Mesendoderm (in vitro differentiated cells): ENCODE results near the gene TIMP1.

ENCODE experiments used
- DNase-seq: peaks from one replicate; pipeline ENCODE4 v3.0.0; 2013
- H2AK5ac ChIP-seq: 2 replicates; pipeline ENCODE4 v1.6.1; 2013; ENCODE audit warnings: low read length, inconsistent platforms
- H2BK120ac ChIP-seq: 2 replicates; pipeline ENCODE4 v1.6.1; 2013; ENCODE audit warnings: low read depth, mild to moderate bottlenecking, low read length, moderate library complexity, mixed read lengths
- H2BK15ac ChIP-seq: replicated peaks from 2 replicates; pipeline ENCODE4 v1.6.1; 2013; ENCODE audit warnings: low read depth, mild to moderate bottlenecking, moderate library complexity
- H2BK5ac ChIP-seq: 2 replicates; pipeline ENCODE4 v1.6.1; 2013; ENCODE audit warnings: low read length, inconsistent platforms
- H3K18ac ChIP-seq: 2 replicates; pipeline ENCODE4 v1.6.1; 2013; ENCODE audit warnings: mild to moderate bottlenecking, low read length, mixed read lengths
- H3K23ac ChIP-seq: one replicate; pipeline ENCODE4 v1.6.1; 2013; ENCODE audit warnings: low read length
- H3K27ac ChIP-seq: 2 replicates; pipeline ENCODE4 v1.5.1; 2013; ENCODE audit warnings: low read depth, mild to moderate bottlenecking, inconsistent platforms, low read length, moderate library complexity
- H3K27me3 ChIP-seq: 2 replicates; pipeline ENCODE4 v1.6.1; 2013; ENCODE audit warnings: low read length, control low read depth, mild to moderate bottlenecking, inconsistent platforms; ENCODE audit not compliant: insufficient read depth, poor library complexity
- H3K36me3 ChIP-seq: 2 replicates; pipeline ENCODE4 v1.6.1; 2013; ENCODE audit warnings: low read length, inconsistent platforms; ENCODE audit not compliant: control insufficient read depth, insufficient read depth
- H3K4ac ChIP-seq: one replicate; pipeline ENCODE4 v1.6.1; 2013; ENCODE audit warnings: low read depth, mild to moderate bottlenecking, low read length, moderate library complexity
- H3K4me1 ChIP-seq: 2 replicates; pipeline ENCODE4 v1.6.1; 2013; ENCODE audit warnings: low read depth, low read length, inconsistent platforms; ENCODE audit not compliant: control insufficient read depth
- H3K4me2 ChIP-seq: 2 replicates; pipeline ENCODE4 v1.6.1; 2013; ENCODE audit warnings: low read length
- H3K4me3 ChIP-seq: 2 replicates; pipeline ENCODE4 v1.5.1; 2013; ENCODE audit warnings: mild to moderate bottlenecking, low read length
- H3K56ac ChIP-seq: one replicate; pipeline ENCODE4 v1.6.1; 2013; ENCODE audit warnings: low read length
- H3K79me1 ChIP-seq: 2 replicates; pipeline ENCODE4 v1.6.1; 2013; ENCODE audit warnings: low read length, inconsistent platforms
- H3K79me2 ChIP-seq: 2 replicates; pipeline ENCODE4 v1.6.1; 2013; ENCODE audit warnings: mild to moderate bottlenecking, low read length; ENCODE audit not compliant: control insufficient read depth, insufficient read depth
- H3K9ac ChIP-seq: 2 replicates; pipeline ENCODE4 v1.6.1; 2013; ENCODE audit warnings: low read length, inconsistent platforms
- H4K5ac ChIP-seq: one replicate; pipeline ENCODE4 v1.6.1; 2013; ENCODE audit warnings: low read length
- H4K8ac ChIP-seq: one replicate; pipeline ENCODE4 v1.6.1; 2013; ENCODE audit warnings: low read depth, mild to moderate bottlenecking, control low read depth, low read length, moderate library complexity
- WGBS: extraction: QIAGEN DNeasy Blood & Tissue Kit; methylation state at CpG from one replicate; pipeline ENCODE4 v1.1.7; 2013; ENCODE audit warnings: low lambda C conversion rate, missing lambda C conversion rate; ENCODE audit not compliant: insufficient coverage; ENCODE audit errors: extremely low coverage; 5-methylcytosine and 5-hydroxymethylcytosine counted together

TIMP1 gene

GRCh38 chrX:47610511-47610910, 28.3 kb downstream of the TIMP1 start:
- Histone ChIP-seq H4K5ac (no peak overlapping the region), H3K79me2 (no peaks in the 10 kb centered on the region), H4K8ac (no peak overlapping the region), H3K4ac (no peak overlapping the region), H3K23ac (no peak overlapping the region), H2AK5ac (no peak overlapping the region), H2BK120ac (no peak overlapping the region), H3K79me1 (no peaks in the 10 kb centered on the region), H2BK15ac (no peak overlapping the region), H3K4me3 (no peak overlapping the region), H3K9ac (no peak overlapping the region), H3K18ac (no peak overlapping the region), H3K36me3 (no peaks in the 10 kb centered on the region), H3K4me2 (no peak overlapping the region), H3K27me3 (no peaks in the 10 kb centered on the region), H3K27ac (no peak overlapping the region), H2BK5ac (no peak overlapping the region), H3K4me1 (peaks cover 2% of the 10 kb centered on the region), H3K56ac (no peak overlapping the region)
- no CpG with 5 or more reads among the region's 4 CpGs for WGBS
- DNase-seq = no peak

DNA sequence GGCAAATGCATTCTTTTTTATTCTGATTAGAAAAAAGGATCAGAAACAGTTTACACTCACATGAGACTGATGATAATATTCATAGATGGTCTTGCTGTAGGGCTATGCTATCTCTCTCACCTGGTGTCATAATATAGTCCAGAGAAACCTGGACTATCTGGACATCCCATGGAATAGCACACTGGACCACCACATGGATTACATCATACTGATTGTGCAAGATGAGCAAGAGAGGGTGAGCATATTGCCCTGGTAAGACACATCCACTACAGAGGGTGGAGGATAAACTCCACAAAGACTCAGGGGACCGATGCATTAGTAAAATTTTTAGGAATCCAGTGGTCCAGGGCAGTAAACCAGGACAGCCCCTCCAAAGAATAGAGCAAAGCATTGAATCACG, 29.3 kb downstream of the TIMP1 start:
- H3K4ac ChIP-seq = no peak overlapping the region
- no peak overlapping the region for H4K8ac ChIP-seq
- no peaks in the 10 kb centered on the region for H3K79me1 ChIP-seq
- H2AK5ac ChIP-seq = no peak overlapping the region
- H3K23ac ChIP-seq = no peak overlapping the region
- no peak overlapping the region for H3K18ac ChIP-seq
- H2BK15ac ChIP-seq = no peak overlapping the region
- H3K27me3 ChIP-seq = no peaks in the 10 kb centered on the region
- no CpG with 5 or more reads among the region's 2 CpGs for WGBS
- H3K36me3 ChIP-seq = no peaks in the 10 kb centered on the region
- H3K27ac ChIP-seq = no peak overlapping the region
- no peak overlapping the region for H3K56ac ChIP-seq
- no peak overlapping the region for H2BK120ac ChIP-seq
- no peak for DNase-seq
- H3K79me2 ChIP-seq = no peaks in the 10 kb centered on the region
- H3K4me1 ChIP-seq = peaks cover 2% of the 10 kb centered on the region
- no peak overlapping the region for H3K9ac ChIP-seq
- H3K4me2 ChIP-seq = no peak overlapping the region
- no peak overlapping the region for H3K4me3 ChIP-seq
- no peak overlapping the region for H2BK5ac ChIP-seq
- no peak overlapping the region for H4K5ac ChIP-seq

DNA sequence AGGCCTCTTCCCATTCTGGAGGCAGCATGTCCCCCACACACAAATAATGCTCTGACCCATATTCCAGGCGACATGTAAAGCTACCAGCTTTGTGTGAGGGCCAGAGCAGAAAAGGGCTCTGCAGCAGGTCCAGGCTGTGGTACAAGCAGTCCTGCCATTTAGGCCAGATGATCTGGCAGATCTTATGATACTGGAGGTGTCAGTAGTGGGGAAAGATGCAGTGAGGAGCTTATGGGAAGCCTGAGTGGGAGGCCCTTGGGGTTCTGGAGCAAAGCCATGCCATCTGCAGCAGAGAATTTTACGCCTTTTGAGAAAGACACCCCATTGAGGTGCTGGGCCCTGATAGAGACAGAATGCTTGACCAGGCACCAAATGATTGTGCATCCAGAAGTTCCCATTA, 29.7 kb downstream of the TIMP1 start:
- DNase-seq = no peak
- Histone ChIP-seq H2BK120ac (no peak overlapping the region), H3K9ac (no peak overlapping the region), H3K4me2 (no peak overlapping the region), H3K36me3 (no peaks in the 10 kb centered on the region), H3K27me3 (no peaks in the 10 kb centered on the region), H4K5ac (no peak overlapping the region), H3K27ac (no peak overlapping the region), H3K4ac (no peak overlapping the region), H2BK15ac (no peak overlapping the region), H3K4me3 (no peak overlapping the region), H3K79me1 (no peaks in the 10 kb centered on the region), H3K18ac (no peak overlapping the region), H3K23ac (no peak overlapping the region), H3K79me2 (no peaks in the 10 kb centered on the region), H2AK5ac (no peak overlapping the region), H3K4me1 (peaks cover 2% of the 10 kb centered on the region), H3K56ac (no peak overlapping the region), H2BK5ac (no peak overlapping the region), H4K8ac (no peak overlapping the region)
- no CpG with 5 or more reads among the region's 2 CpGs for WGBS

DNA sequence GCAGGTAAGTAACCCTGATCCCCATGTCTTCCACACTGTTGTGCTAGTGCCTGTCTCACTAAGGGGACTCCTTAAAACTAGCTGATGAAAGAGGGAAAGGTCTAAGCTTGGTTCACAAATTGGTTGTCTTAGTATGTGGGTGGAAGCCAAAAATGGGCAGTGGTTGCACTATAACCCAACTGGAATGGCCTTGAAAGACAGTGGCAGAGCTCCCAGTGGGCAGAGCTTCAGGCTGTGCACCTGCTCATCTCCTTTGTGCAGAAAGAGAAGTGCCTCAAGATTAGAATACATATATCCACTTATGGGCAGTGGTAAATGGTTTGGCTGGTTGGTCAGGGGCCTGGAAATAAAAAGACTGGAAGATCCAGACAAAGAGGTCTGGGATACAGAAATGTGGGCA, 30.2 kb downstream of the TIMP1 start:
- H4K5ac ChIP-seq = no peak overlapping the region
- H3K36me3 ChIP-seq = no peaks in the 10 kb centered on the region

DNA sequence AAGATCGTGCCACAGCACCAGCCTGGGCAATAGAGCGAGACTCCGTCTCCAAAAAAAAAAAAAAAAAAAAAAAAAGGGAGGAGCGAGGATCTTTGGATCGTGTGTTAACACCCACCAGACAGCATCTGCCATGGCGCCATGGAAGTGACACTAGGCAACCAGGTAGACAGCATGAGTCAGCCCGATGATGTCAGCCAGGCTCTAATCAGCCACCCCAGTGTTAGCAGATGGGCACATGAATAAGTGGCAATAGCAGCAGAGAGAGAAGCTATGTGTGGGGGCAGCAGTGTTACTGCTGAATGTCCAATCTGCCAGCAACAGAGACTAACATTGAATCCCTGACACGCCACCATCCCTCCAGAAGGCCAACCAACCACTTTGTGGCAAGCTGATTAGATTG, 30.8 kb downstream of the TIMP1 start:
- Histone ChIP-seq H3K4ac (no peak overlapping the region), H3K27me3 (no peaks in the 10 kb centered on the region)

More for the DNA sequence above, 30.2 kb downstream of the TIMP1 start:
- no peak overlapping the region for H2BK5ac ChIP-seq
- H3K23ac ChIP-seq = no peak overlapping the region
- no peak for DNase-seq
- H3K4me3 ChIP-seq = no peak overlapping the region
- H4K8ac ChIP-seq = no peak overlapping the region
- no peak overlapping the region for H3K56ac ChIP-seq
- peaks cover 2% of the 10 kb centered on the region for H3K4me1 ChIP-seq
- no peak overlapping the region for H2AK5ac ChIP-seq
- no peak overlapping the region for H2BK120ac ChIP-seq
- no peak overlapping the region for H3K4ac ChIP-seq
- H3K79me2 ChIP-seq = no peaks in the 10 kb centered on the region
- H3K18ac ChIP-seq = no peak overlapping the region
- H3K27me3 ChIP-seq = no peaks in the 10 kb centered on the region
- H3K79me1 ChIP-seq = no peaks in the 10 kb centered on the region
- no peak overlapping the region for H3K27ac ChIP-seq
- no peak overlapping the region for H2BK15ac ChIP-seq
- H3K9ac ChIP-seq = no peak overlapping the region
- no peak overlapping the region for H3K4me2 ChIP-seq

DNA sequence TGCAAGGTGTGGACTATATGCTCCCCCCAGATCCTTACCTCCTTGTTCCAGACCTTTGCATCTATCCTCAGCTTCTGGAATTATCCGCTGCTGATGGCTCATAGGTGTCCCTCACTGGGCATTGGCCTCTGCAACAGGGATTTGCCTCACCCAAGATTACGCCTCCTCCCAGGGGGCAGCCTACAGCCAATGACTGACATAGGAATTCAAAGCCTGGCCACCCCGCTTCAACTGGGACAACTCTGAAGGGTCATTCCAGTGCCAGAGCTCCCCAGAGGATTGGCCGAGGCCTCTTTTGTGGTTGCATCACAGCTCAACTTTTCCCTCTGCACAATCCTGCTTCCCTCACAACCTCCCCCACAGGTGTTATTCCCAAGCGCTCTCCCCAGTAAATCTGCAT, 32.4 kb downstream of the TIMP1 start:
- no CpG with 5 or more reads among the region's 5 CpGs for WGBS
- Histone ChIP-seq H2AK5ac (no peak overlapping the region), H4K8ac (no peak overlapping the region), H3K79me2 (no peaks in the 10 kb centered on the region), H3K27ac (no peak overlapping the region), H3K56ac (no peak overlapping the region), H3K4me2 (no peak overlapping the region), H2BK120ac (no peak overlapping the region), H3K18ac (no peak overlapping the region), H4K5ac (no peak overlapping the region), H3K36me3 (no peaks in the 10 kb centered on the region), H3K27me3 (no peaks in the 10 kb centered on the region), H3K4me1 (no peaks in the 10 kb centered on the region), H3K4ac (no peak overlapping the region), H2BK5ac (no peak overlapping the region), H3K23ac (no peak overlapping the region), H2BK15ac (no peak overlapping the region), H3K4me3 (no peak overlapping the region), H3K9ac (no peak overlapping the region), H3K79me1 (no peaks in the 10 kb centered on the region)
- no peak for DNase-seq

More for the DNA sequence above, 30.8 kb downstream of the TIMP1 start:
- no CpG with 5 or more reads among the region's 8 CpGs for WGBS
- Histone ChIP-seq H2AK5ac (no peak overlapping the region), H3K9ac (no peak overlapping the region), H3K4me2 (no peak overlapping the region), H2BK120ac (no peak overlapping the region), H3K79me1 (no peaks in the 10 kb centered on the region), H3K18ac (no peak overlapping the region), H3K79me2 (no peaks in the 10 kb centered on the region), H2BK5ac (no peak overlapping the region), H3K4me1 (peaks cover 2% of the 10 kb centered on the region), H3K56ac (no peak overlapping the region), H4K8ac (no peak overlapping the region), H2BK15ac (no peak overlapping the region), H3K27ac (no peak overlapping the region), H3K23ac (no peak overlapping the region), H3K36me3 (no peaks in the 10 kb centered on the region), H4K5ac (no peak overlapping the region), H3K4me3 (no peak overlapping the region)
- no peak for DNase-seq
